ENCODE results near the gene KDM8. TPM values are rescaled to one million over a fixed set of nuclear protein-coding genes. Genes with fewer than 3 reads are reported as not detected.
"Not testable (repeated sequence)": the region's sequence is repeated elsewhere in the genome, so short reads cannot be mapped to it uniquely, and the experiment has no call there.

Gene KDM8
- total RNA-seq, 1 donor = 3.3 TPM

DNA sequence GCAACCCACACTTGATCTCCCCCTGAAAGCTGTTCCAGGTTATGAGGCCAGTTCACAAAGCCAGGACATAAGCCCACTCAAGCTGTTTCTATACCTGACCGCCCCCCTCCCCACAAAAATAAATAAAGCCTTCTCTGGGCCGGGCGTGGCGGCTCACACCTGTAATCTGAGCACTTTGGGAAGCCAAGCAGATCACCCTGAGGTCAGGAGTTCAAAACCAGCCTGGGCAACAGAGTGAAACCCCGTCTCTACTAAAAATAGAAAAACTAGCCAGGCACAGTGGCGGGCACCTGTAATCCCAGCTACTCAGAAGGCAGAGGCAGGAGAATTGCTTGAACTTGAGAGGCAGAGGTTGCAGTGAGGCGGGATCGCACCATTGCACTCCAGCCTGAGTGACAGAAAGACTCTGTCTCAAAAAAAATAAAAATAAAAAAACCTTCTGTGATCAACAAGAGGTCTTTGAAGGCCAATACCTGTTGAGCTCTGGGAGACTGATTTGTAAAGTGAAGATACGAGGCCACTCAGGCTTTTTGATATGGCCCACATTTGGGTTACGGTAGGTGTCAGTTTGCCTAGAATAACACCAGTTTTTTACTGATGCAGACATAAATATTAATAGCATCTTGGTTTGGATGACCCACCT lies 2.2 kb downstream of the KDM8 start:
- no peak for DNase-seq (ENCODE audit: low read depth)
- no peak overlapping the region for H3K4me3 ChIP-seq (ENCODE audit: low read depth, low read length)
- TF ChIP-seq, protein P1, sequence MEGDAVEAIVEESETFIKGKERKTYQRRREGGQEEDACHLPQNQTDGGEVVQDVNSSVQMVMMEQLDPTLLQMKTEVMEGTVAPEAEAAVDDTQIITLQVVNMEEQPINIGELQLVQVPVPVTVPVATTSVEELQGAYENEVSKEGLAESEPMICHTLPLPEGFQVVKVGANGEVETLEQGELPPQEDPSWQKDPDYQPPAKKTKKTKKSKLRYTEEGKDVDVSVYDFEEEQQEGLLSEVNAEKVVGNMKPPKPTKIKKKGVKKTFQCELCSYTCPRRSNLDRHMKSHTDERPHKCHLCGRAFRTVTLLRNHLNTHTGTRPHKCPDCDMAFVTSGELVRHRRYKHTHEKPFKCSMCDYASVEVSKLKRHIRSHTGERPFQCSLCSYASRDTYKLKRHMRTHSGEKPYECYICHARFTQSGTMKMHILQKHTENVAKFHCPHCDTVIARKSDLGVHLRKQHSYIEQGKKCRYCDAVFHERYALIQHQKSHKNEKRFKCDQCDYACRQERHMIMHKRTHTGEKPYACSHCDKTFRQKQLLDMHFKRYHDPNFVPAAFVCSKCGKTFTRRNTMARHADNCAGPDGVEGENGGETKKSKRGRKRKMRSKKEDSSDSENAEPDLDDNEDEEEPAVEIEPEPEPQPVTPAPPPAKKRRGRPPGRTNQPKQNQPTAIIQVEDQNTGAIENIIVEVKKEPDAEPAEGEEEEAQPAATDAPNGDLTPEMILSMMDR (IDR thresholded peaks at IDR 0.05; ENCODE audit: insufficient read depth, low read length) = no peak

DNA sequence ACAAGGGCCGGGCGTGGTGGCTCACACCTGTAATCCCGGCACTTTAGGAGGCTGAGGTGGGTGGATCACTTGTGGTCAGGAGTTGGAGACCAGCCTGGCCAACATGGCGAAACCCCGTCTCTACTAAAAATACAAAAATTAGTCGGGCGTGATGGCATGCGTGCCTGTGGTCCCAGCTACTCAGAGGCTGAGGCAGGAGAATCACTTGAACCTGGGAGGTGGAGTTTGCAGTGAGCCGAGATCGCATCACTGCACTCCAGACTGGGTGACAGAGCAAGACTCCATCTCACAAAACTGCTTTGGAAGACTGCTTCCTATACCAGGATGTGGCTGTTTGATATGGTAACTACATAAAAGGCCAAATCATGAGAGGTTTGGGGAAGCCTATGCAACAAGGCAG lies 3.8 kb downstream of the KDM8 start:
- not testable (repeated sequence) for H3K4me3 ChIP-seq (ENCODE audit: low read depth, low read length); DNase-seq (ENCODE audit: low read depth)

DNA sequence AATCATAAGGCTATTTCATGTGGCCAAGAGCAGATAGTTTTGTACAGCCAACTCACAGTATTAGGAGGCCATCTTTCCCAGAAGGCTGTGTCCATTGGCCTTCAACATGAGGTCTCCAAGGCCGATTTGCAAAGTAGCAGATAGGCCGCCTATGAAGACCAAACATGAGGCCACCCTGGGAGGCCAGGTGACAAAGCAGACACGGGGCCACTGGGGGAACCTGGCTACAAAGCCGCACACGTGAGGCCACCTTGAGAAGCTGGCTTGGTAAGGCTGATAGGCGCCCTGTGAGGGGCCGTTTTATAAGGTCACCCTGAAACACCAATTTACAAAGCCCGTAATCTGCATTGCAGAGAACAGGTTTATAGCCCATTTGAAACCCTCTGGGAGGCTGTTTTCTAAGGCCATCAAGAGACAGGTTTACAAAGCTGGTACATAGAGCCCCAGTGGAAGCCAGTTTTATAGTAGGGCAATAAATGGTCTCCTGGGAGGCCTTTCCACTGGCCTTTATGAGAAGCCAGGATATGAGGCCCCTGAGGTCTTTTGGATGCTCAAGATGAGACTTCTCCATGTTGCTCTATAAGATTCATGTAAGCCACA lies 4.9 kb downstream of the KDM8 start:
- no peak overlapping the region for H3K4me3 ChIP-seq (ENCODE audit: low read depth, low read length)
- no peak for DNase-seq (ENCODE audit: low read depth)
- TF ChIP-seq, protein P1 (IDR thresholded peaks at IDR 0.05; ENCODE audit: insufficient read depth, low read length) = no peak

DNA sequence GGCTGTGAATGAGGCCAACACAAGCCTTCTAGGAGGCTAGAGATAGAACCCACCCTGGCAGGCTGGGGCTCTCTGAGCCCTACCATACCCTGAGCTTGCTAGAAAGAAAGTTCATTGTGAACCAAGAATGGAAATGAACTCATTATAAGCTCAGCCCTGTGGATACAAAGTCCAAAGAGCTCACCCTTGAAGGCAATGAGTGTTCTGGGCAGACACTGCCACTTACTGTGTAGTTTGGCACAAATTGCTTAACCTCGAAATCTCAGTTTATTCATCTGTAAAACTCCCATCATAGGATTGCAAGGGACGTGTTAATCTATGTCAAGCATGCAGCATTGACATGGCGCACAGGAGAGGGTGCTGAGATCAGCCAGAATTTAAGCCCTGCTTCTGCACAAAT lies 5.5 kb downstream of the KDM8 start:
- DNase-seq (ENCODE audit: low read depth) = no peak
- TF ChIP-seq, protein P1 (IDR thresholded peaks at IDR 0.05; ENCODE audit: insufficient read depth, low read length) = no peak

DNA sequence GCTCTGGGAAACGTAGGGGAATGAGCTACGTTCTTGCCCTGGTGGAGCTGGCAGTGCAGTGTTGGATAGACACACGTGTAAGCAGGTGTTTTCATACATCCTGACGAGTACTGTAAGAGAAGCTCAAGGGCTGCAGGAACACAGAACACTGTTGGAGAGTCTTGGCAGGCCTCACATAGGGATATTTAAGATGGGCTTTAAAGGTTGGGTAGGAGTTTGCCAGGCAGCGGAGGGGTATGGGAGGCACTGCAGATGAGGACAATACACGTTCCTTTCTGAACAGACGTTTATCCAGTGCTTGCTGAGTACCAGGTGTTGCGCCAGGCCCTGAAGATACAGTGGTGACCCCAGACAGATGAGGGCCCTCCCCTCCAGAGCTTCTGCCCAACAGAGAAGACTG lies 6.3 kb downstream of the KDM8 start:
- DNase-seq (ENCODE audit: low read depth) = no peak
- TF ChIP-seq, protein P1 (IDR thresholded peaks at IDR 0.05; ENCODE audit: insufficient read depth, low read length) = no peak

More for the DNA sequence above, 5.5 kb downstream of the KDM8 start:
- no peak overlapping the region for H3K4me3 ChIP-seq (ENCODE audit: low read depth, low read length)

DNA sequence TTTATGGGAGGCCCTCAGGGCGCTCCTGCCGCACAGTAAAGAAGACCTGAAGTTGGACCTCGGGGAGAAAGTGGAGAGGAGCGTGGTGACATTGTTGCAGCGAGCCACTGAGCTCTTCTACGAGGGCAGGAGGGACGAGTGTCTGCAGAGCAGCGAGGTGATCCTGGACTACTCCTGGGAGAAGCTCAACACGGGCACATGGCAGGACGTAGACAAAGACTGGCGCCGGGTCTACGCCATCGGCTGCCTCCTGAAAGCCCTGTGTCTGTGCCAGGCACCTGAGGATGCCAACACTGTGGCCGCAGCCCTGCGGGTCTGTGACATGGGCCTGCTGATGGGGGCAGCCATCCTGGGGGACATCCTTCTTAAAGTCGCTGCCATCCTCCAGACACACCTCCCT lies 6.8 kb downstream of the KDM8 start:
- no peak overlapping the region for H3K4me3 ChIP-seq (ENCODE audit: low read depth, low read length)
- DNase-seq (ENCODE audit: low read depth) = no peak
- TF ChIP-seq, protein P1 (IDR thresholded peaks at IDR 0.05; ENCODE audit: insufficient read depth, low read length) = no peak

More for the DNA sequence above, 6.3 kb downstream of the KDM8 start:
- no peak overlapping the region for H3K4me3 ChIP-seq (ENCODE audit: low read depth, low read length)

DNA sequence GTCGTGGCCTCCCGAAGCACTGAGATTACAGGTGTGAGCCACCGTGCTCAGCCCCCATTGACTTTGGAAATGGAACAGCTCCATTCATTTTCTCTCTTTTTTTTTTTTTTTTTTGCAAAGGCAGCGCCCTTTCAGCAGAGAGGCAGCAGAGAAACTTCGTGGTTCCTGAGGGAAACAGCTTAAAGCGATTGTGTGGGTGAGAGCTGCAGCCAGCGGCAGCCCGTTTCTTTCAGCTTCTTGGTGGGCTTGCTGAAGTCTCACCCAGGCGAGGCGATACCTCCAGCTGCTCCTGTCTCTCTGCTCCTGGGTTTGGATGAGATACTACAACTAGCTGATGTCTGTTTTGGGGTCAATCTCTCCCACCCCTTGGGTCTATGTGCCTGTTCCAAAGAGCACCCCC lies 7.7 kb downstream of the KDM8 start:
- TF ChIP-seq, protein P1 (IDR thresholded peaks at IDR 0.05; ENCODE audit: insufficient read depth, low read length) = no peak
- no peak for DNase-seq (ENCODE audit: low read depth)
- no peak overlapping the region for H3K4me3 ChIP-seq (ENCODE audit: low read depth, low read length)

Measured in fibroblast of the aortic adventitia (primary cell).